Sigmoid colon (tissue), 4 donors: ENCODE data around the gene LZTS3.

Source experiments
- EP300 ChIP-seq, 4 donors: sonication (generic); formaldehyde crosslinking; IDR thresholded peaks; one replicate each; pipeline ENCODE4 v1.6.1; 2017; ENCODE audit warnings: antibody characterized with exemption in 4 of 4
- POLR2A ChIP-seq, 2 donors: fragments of 450-650 bp; IDR thresholded peaks; one replicate each; pipeline ENCODE4 v1.6.1; 2016; ENCODE audit warnings: antibody characterized with exemption in 2 of 2, mild to moderate bottlenecking in 2 of 2, moderate library complexity in 2 of 2
- TF ChIP-seq, protein P1 (sequence below), 4 experiments: fragments of 450-650 bp in 3 of 4; fragments of 200-600 bp in 1 of 4; IDR thresholded peaks; one replicate each; pipeline ENCODE4 v1.5.1; 2016 to 2019; ENCODE audit warnings: antibody characterized with exemption in 4 of 4, mild to moderate bottlenecking in 3 of 4, moderate library complexity in 2 of 4

DNA sequence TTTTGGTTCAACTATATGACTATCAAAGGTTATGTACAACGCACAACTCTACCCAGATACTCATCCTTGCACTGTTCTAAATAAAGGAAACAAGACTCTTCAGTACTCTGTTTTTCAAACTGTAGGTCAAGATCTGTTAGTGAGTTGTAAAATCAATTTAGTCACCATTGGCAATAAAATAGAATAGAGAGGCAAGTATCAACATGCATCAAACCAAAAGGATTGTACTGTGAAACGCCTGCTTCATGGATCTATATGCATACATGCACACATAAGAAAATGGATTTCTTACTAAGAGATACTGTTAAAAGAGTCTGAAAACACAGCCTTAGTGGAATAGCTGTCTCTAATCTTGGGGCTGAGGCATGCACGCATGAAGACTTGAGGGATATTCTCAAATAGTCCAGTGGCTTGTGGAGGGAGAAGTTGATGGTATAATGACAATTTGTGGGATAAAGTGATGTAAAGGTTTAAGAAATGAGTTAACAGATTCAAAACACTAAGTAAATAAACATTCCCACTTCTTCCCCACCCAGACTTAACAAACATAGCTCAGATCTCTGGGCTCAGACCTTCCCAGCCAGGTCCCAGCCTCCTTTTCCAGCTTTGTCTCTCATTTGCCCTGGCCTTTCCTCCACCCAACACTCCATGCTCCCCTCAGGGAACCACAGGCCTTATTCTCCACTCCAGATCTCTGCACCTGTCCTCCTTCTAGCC lies 10.7 kb upstream of the LZTS3 start:
- TF ChIP-seq, protein P1, sequence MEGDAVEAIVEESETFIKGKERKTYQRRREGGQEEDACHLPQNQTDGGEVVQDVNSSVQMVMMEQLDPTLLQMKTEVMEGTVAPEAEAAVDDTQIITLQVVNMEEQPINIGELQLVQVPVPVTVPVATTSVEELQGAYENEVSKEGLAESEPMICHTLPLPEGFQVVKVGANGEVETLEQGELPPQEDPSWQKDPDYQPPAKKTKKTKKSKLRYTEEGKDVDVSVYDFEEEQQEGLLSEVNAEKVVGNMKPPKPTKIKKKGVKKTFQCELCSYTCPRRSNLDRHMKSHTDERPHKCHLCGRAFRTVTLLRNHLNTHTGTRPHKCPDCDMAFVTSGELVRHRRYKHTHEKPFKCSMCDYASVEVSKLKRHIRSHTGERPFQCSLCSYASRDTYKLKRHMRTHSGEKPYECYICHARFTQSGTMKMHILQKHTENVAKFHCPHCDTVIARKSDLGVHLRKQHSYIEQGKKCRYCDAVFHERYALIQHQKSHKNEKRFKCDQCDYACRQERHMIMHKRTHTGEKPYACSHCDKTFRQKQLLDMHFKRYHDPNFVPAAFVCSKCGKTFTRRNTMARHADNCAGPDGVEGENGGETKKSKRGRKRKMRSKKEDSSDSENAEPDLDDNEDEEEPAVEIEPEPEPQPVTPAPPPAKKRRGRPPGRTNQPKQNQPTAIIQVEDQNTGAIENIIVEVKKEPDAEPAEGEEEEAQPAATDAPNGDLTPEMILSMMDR (IDR thresholded peaks at IDR 0.05): no peak
- TF ChIP-seq POLR2A (IDR thresholded peaks at IDR 0.05): no peak
- no peak for TF ChIP-seq EP300 (IDR thresholded peaks at IDR 0.05)
